ENCODE data around the gene CHORDC1. TPM values are rescaled to one million over a fixed set of nuclear protein-coding genes. Genes with fewer than 3 reads are reported as not detected.
"Not testable (repeated sequence)": the region's sequence is repeated elsewhere in the genome, so short reads cannot be mapped to it uniquely, and the experiment has no call there.

CHORDC1 gene
- total RNA-seq, 1 experiment from 2014 or later: 66.9 TPM

DNA sequence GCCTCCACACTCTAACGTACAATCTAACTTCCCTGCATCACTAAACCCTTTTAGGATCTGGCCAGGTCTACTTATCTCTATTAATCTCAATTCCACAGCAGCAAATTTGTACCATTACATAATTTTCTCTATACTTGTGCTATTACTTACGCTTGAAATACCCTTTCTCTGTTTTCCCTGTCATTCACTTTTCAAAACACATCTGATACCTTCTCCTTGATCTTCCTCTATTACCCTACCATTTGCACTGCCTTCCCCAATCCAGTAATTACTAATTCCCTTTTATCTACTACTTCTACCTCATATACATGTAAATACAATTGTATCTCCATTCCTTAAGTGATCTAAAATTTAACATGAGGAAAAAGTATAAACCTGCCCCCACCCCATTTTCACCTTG, 14.0 kb downstream of the CHORDC1 start:
- no TSS peak for BruUV-seq (replicated peaks)
- H3F3A ChIP-seq (ENCODE audit: low read length, unreplicated experiment): peaks cover 18% of the 10 kb centered on the region
- TF ChIP-seq EZH2 (IDR thresholded peaks at IDR 0.05; ENCODE audit: low read length, unreplicated experiment): no peak
- no peak for TF ChIP-seq EZH2phosphoT487 (IDR thresholded peaks at IDR 0.05; ENCODE audit: borderline replicate concordance, low read length)
- TF ChIP-seq, protein P1, sequence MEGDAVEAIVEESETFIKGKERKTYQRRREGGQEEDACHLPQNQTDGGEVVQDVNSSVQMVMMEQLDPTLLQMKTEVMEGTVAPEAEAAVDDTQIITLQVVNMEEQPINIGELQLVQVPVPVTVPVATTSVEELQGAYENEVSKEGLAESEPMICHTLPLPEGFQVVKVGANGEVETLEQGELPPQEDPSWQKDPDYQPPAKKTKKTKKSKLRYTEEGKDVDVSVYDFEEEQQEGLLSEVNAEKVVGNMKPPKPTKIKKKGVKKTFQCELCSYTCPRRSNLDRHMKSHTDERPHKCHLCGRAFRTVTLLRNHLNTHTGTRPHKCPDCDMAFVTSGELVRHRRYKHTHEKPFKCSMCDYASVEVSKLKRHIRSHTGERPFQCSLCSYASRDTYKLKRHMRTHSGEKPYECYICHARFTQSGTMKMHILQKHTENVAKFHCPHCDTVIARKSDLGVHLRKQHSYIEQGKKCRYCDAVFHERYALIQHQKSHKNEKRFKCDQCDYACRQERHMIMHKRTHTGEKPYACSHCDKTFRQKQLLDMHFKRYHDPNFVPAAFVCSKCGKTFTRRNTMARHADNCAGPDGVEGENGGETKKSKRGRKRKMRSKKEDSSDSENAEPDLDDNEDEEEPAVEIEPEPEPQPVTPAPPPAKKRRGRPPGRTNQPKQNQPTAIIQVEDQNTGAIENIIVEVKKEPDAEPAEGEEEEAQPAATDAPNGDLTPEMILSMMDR (conservative IDR thresholded peaks at IDR 0.05; ENCODE audit: low read depth, low read length): no peak
- peaks cover 18% of the 10 kb centered on the region; the same call in 1 of the 2 replicates for H4K20me1 ChIP-seq (ENCODE audit: low read length)
- no peaks in the 10 kb centered on the region for H3K4me1 ChIP-seq (ENCODE audit: insufficient read depth, low read length)
- POLR2A ChIA-PET (ENCODE audit: unreplicated experiment): no interaction called here
- no peaks in the 10 kb centered on the region for H3K9me3 ChIP-seq (ENCODE audit: low read length)
- no peaks in the 10 kb centered on the region for H3K9me2 ChIP-seq (replicated peaks; ENCODE audit: low read length)
- intact Hi-C loops (cut with micrococcal nuclease): no loop called here
- no peak overlapping the region for H3K4me3 ChIP-seq (ENCODE audit: low read length)
- H3K79me2 ChIP-seq (ENCODE audit: low read length): peaks cover 17% of the 10 kb centered on the region
- DNase-seq: no peak
- no peak overlapping the region for H3K4me2 ChIP-seq (ENCODE audit: low read length)
- H3K27me3 ChIP-seq (ENCODE audit: low read length): no peaks in the 10 kb centered on the region
- ATAC-seq: no peak
- no peak overlapping the region for H3K9ac ChIP-seq (ENCODE audit: low read length)
- peaks cover 83% of the 10 kb centered on the region for H3K36me3 ChIP-seq (ENCODE audit: low read depth, low read length)
- H2AFZ ChIP-seq (ENCODE audit: low read length): no peak overlapping the region
- no peak overlapping the region for H3K27ac ChIP-seq (ENCODE audit: low read length)
- CTCF ChIA-PET: no interaction called here

DNA sequence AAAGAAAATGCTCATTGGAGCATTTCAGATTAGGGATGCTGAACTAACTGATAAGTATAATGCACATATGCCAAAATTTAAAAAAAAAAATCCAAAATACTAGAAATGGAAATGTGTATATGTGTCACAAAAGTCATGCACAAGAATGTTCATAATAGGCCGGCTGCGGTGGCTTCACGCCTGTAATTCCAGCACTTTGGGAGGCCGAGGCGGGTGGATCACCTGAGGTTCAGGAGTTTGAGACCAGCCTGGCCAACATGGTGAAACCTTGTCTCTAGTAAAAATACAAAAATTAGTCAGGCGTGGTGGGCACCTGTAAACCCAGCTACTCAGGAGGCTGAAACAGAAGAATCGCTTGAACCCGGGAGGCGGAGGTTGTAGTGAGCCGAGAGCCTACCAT, 14.9 kb downstream of the CHORDC1 start:
- BruUV-seq (replicated peaks); H3K79me2 ChIP-seq (ENCODE audit: low read length); H2AFZ ChIP-seq (ENCODE audit: low read length); intact Hi-C loops (cut with micrococcal nuclease); POLR2A ChIA-PET (ENCODE audit: unreplicated experiment); H3K4me2 ChIP-seq (ENCODE audit: low read length); H3K4me1 ChIP-seq (ENCODE audit: insufficient read depth, low read length); H3K9me2 ChIP-seq (replicated peaks; ENCODE audit: low read length); H3K9me3 ChIP-seq (ENCODE audit: low read length); H3K9ac ChIP-seq (ENCODE audit: low read length); H3K27ac ChIP-seq (ENCODE audit: low read length); CTCF ChIA-PET; H3K27me3 ChIP-seq (ENCODE audit: low read length); H3K4me3 ChIP-seq (ENCODE audit: low read length); DNase-seq; ATAC-seq: not testable (repeated sequence)
- Histone ChIP-seq H4K20me1 (ENCODE audit: low read length) (peaks cover 15% of the 10 kb centered on the region; the same call in 1 of the 2 replicates), H3K36me3 (ENCODE audit: low read depth, low read length) (peaks cover 84% of the 10 kb centered on the region), H3F3A (ENCODE audit: low read length, unreplicated experiment) (peaks cover 18% of the 10 kb centered on the region)

DNA sequence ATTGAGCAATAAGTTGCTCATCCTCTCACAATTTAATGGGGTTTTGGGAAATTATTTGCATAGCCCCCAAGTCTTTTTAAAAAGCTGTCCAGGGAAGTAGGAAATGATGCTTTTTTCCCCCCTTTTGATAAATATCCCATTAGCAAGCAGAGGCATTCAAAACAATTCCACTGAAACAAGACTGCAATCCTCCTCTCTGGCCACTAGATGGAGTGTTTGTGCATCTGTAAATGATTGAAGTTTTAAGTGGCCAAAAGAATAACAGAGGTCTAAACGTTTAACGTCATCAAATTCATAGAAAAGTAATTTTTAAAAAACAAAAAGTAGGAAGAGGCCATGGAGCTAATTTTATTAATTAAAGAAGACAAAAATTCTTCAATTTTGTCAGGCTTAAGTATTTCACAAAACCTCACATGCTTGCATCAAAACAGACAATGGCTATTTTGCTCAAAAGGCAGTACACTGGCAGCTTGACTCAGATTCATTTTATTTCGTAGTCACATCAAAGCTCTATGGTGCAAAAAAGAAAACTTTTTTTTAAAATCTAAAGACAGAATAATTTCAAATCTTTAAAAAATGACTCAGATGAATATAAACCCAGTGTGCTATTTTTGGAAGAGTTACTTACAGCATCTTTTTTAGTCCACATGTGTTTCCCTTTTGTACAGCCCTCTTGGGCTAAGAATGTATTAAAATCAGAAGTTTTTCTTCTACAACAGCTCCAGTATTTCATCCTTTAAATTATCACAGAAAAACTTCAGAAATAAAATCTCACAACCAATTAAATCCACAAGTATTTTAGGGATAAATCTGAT, 17.8 kb downstream of the CHORDC1 start:
- TF ChIP-seq EZH2 (IDR thresholded peaks at IDR 0.05; ENCODE audit: low read length, unreplicated experiment) (no peak), EZH2phosphoT487 (IDR thresholded peaks at IDR 0.05; ENCODE audit: borderline replicate concordance, low read length) (no peak)
- TF ChIP-seq, protein P1 (conservative IDR thresholded peaks at IDR 0.05; ENCODE audit: low read depth, low read length): peak; percentile 94
- ChIA-PET POLR2A (ENCODE audit: unreplicated experiment) (no interaction called here), CTCF (no interaction called here)
- H3K9me3 ChIP-seq (ENCODE audit: low read length): no peaks in the 10 kb centered on the region
- no peaks in the 10 kb centered on the region for H3K4me1 ChIP-seq (ENCODE audit: insufficient read depth, low read length)
- H3K9me2 ChIP-seq (replicated peaks; ENCODE audit: low read length): no peaks in the 10 kb centered on the region
- H3K4me2 ChIP-seq (ENCODE audit: low read length): no peak overlapping the region
- intact Hi-C loops (cut with micrococcal nuclease): loop anchor here (2.0 kb wide), 2 partner anchors 18 to 44 kb away; partner anchors contain the start of gene CHORDC1
- peaks cover 73% of the 10 kb centered on the region for H3K36me3 ChIP-seq (ENCODE audit: low read depth, low read length)
- peak; percentile 75 for DNase-seq
- H3K79me2 ChIP-seq (ENCODE audit: low read length): no peaks in the 10 kb centered on the region
- no peak overlapping the region for H2AFZ ChIP-seq (ENCODE audit: low read length)
- no peaks in the 10 kb centered on the region for H3K27me3 ChIP-seq (ENCODE audit: low read length)
- H3K4me3 ChIP-seq (ENCODE audit: low read length): no peak overlapping the region
- H3K27ac ChIP-seq (ENCODE audit: low read length): no peak overlapping the region
- peaks cover 18% of the 10 kb centered on the region for H3F3A ChIP-seq (ENCODE audit: low read length, unreplicated experiment)
- H3K9ac ChIP-seq (ENCODE audit: low read length): no peak overlapping the region
- no TSS peak for BruUV-seq (replicated peaks)
- ATAC-seq: peak; percentile 59
- H4K20me1 ChIP-seq (ENCODE audit: low read length): peaks cover 15% of the 10 kb centered on the region; the same call in 1 of the 2 replicates

Measured in PC-3 (cell line).